ENCODE results near the gene RSBN1L.

RSBN1L gene

GRCh38 chr7:77667459-77668086 lies 28.7 kb upstream of the RSBN1L start:
- no peak for TF ChIP-seq RARB (CRISPR knock-in tag; IDR thresholded peaks at IDR 0.05)
- TF ChIP-seq ZNF70 (CRISPR knock-in tag; IDR thresholded peaks at IDR 0.05) = no peak
- no peak for TF ChIP-seq ZNF8 (CRISPR knock-in tag; IDR thresholded peaks at IDR 0.05)
- no peak for TF ChIP-seq TOX (CRISPR knock-in tag; IDR thresholded peaks at IDR 0.05; ENCODE audit: borderline replicate concordance)
- TF ChIP-seq ZFP3 (CRISPR knock-in tag; IDR thresholded peaks at IDR 0.05) = no peak
- TF ChIP-seq, protein P1, sequence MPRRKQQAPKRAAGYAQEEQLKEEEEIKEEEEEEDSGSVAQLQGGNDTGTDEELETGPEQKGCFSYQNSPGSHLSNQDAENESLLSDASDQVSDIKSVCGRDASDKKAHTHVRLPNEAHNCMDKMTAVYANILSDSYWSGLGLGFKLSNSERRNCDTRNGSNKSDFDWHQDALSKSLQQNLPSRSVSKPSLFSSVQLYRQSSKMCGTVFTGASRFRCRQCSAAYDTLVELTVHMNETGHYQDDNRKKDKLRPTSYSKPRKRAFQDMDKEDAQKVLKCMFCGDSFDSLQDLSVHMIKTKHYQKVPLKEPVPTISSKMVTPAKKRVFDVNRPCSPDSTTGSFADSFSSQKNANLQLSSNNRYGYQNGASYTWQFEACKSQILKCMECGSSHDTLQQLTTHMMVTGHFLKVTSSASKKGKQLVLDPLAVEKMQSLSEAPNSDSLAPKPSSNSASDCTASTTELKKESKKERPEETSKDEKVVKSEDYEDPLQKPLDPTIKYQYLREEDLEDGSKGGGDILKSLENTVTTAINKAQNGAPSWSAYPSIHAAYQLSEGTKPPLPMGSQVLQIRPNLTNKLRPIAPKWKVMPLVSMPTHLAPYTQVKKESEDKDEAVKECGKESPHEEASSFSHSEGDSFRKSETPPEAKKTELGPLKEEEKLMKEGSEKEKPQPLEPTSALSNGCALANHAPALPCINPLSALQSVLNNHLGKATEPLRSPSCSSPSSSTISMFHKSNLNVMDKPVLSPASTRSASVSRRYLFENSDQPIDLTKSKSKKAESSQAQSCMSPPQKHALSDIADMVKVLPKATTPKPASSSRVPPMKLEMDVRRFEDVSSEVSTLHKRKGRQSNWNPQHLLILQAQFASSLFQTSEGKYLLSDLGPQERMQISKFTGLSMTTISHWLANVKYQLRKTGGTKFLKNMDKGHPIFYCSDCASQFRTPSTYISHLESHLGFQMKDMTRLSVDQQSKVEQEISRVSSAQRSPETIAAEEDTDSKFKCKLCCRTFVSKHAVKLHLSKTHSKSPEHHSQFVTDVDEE (CRISPR knock-in tag; IDR thresholded peaks at IDR 0.05) = no peak
- TF ChIP-seq ZFP30 (CRISPR knock-in tag; IDR thresholded peaks at IDR 0.05) = no peak
- no peak for TF ChIP-seq ZC3H10 (CRISPR knock-in tag; IDR thresholded peaks at IDR 0.05)
- no peak for ATAC-seq

GRCh38 chr7:77674878-77675277 lies 21.4 kb upstream of the RSBN1L start:
- TF ChIP-seq ISL1 (CRISPR knock-in tag; IDR thresholded peaks at IDR 0.05) = peak; percentile 15; the same call in 1 of the 2 replicates
- TF ChIP-seq ZC3H10 (CRISPR knock-in tag; IDR thresholded peaks at IDR 0.05) = no peak
- TF ChIP-seq, protein P1 (CRISPR knock-in tag; IDR thresholded peaks at IDR 0.05) = no peak
- TF ChIP-seq PPARA (CRISPR knock-in tag; IDR thresholded peaks at IDR 0.05; ENCODE audit: borderline replicate concordance) = no peak
- TF ChIP-seq ZNF70 (CRISPR knock-in tag; IDR thresholded peaks at IDR 0.05) = no peak
- ATAC-seq = peak; percentile 54

- no peak for ATAC-seq
- TF ChIP-seq ZFP30 (CRISPR knock-in tag; IDR thresholded peaks at IDR 0.05) (no peak), ZNF8 (CRISPR knock-in tag; IDR thresholded peaks at IDR 0.05) (no peak), TOX (CRISPR knock-in tag; IDR thresholded peaks at IDR 0.05; ENCODE audit: borderline replicate concordance) (no peak)
These were observed 16.7 kb upstream of the RSBN1L start for GRCh38 chr7:77679608-77680007.

- no peak for ATAC-seq
- TF ChIP-seq CSDC2 (CRISPR knock-in tag; IDR thresholded peaks at IDR 0.05) = no peak
- TF ChIP-seq, protein P2, sequence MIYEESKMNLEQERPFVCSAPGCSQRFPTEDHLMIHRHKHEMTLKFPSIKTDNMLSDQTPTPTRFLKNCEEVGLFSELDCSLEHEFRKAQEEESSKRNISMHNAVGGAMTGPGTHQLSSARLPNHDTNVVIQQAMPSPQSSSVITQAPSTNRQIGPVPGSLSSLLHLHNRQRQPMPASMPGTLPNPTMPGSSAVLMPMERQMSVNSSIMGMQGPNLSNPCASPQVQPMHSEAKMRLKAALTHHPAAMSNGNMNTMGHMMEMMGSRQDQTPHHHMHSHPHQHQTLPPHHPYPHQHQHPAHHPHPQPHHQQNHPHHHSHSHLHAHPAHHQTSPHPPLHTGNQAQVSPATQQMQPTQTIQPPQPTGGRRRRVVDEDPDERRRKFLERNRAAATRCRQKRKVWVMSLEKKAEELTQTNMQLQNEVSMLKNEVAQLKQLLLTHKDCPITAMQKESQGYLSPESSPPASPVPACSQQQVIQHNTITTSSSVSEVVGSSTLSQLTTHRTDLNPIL (CRISPR knock-in tag; IDR thresholded peaks at IDR 0.05; ENCODE audit: low read depth) = no peak
These were observed 16.0 kb upstream of the RSBN1L start for GRCh38 chr7:77680266-77680665.

GRCh38 chr7:77684030-77684429 lies 12.2 kb upstream of the RSBN1L start:
- TF ChIP-seq SNAI2 (CRISPR knock-in tag; IDR thresholded peaks at IDR 0.05) (no peak), ZC3H10 (CRISPR knock-in tag; IDR thresholded peaks at IDR 0.05) (no peak), POU6F1 (CRISPR knock-in tag; IDR thresholded peaks at IDR 0.05; ENCODE audit: borderline replicate concordance, low read depth) (no peak), RARB (CRISPR knock-in tag; IDR thresholded peaks at IDR 0.05) (no peak), ARNTL (CRISPR knock-in tag; IDR thresholded peaks at IDR 0.05; ENCODE audit: borderline replicate concordance, low read depth) (no peak), OSR1 (CRISPR knock-in tag; IDR thresholded peaks at IDR 0.05) (no peak), ESRRG (CRISPR knock-in tag; IDR thresholded peaks at IDR 0.05) (no peak), GLIS3 (CRISPR knock-in tag; IDR thresholded peaks at IDR 0.05) (no peak), PPARA (CRISPR knock-in tag; IDR thresholded peaks at IDR 0.05; ENCODE audit: borderline replicate concordance) (no peak), CSRNP3 (CRISPR knock-in tag; IDR thresholded peaks at IDR 0.05) (no peak), BACH2 (CRISPR knock-in tag; IDR thresholded peaks at IDR 0.05; ENCODE audit: borderline replicate concordance) (no peak), ZNF70 (CRISPR knock-in tag; IDR thresholded peaks at IDR 0.05) (no peak), TOX (CRISPR knock-in tag; IDR thresholded peaks at IDR 0.05; ENCODE audit: borderline replicate concordance) (no peak)
- TF ChIP-seq, protein P2 (CRISPR knock-in tag; IDR thresholded peaks at IDR 0.05; ENCODE audit: low read depth) = no peak
- no peak for ATAC-seq

Measured in SK-N-SH treated with all-trans-retinoic acid at 6 μM for 48 hours (cell line).